Measurements from ENCODE around the gene FAM98C.
"Not testable (repeated sequence)": the region's sequence is repeated elsewhere in the genome, so short reads cannot be mapped to it uniquely, and the experiment has no call there.

- not testable (repeated sequence) for TF ChIP-seq CTCF, POLR2A (IDR thresholded peaks at IDR 0.05)
Observed at GRCh38 chr19:38411898-38412297, 9.0 kb downstream of the FAM98C start.

All from Peyer's patch (tissue), 4 donors.